ENCODE results near the gene HAPLN2. TPM values are rescaled to one million over a fixed set of nuclear protein-coding genes. Genes with fewer than 3 reads are reported as not detected.

Gene HAPLN2
- total RNA-seq, 1 donor from 2014 or later, result not detected

- no peak for DNase-seq
- Mint-ChIP-seq H3K4me1 (peaks cover 20% of the 10 kb centered on the region), H3K27me3 (peaks cover 78% of the 10 kb centered on the region), H3K36me3 (ENCODE audit: low read depth) (no peaks in the 10 kb centered on the region), H3K9me3 (no peaks in the 10 kb centered on the region), H3K4me3 (no peak overlapping the region), H3K27ac (no peak overlapping the region)
- TF ChIP-seq CTCF (IDR thresholded peaks at IDR 0.05), result no peak
- ChIA-PET CTCF (interaction anchor here (1.0 to 1.4 kb wide), 2 partner anchors 21 to 45 kb away, joined by 3 read pairs; no protein-coding TSS in a partner anchor), POLR2A (no interaction called here)
- no peak for ATAC-seq (ENCODE audit: low read depth)
- intact Hi-C loops (cut with micrococcal nuclease), result no loop called here
Measured at GRCh38 chr1:156645056-156645455, 25.8 kb downstream of the HAPLN2 start.

- Mint-ChIP-seq H3K4me1 (peaks cover 20% of the 10 kb centered on the region), H3K4me3 (no peak overlapping the region), H3K9me3 (no peaks in the 10 kb centered on the region), H3K27me3 (peaks cover 74% of the 10 kb centered on the region), H3K27ac (no peak overlapping the region), H3K36me3 (ENCODE audit: low read depth) (no peaks in the 10 kb centered on the region)
- DNase-seq, result no peak
- TF ChIP-seq CTCF (IDR thresholded peaks at IDR 0.05), result no peak
- intact Hi-C loops (cut with micrococcal nuclease), result no loop called here
- POLR2A ChIA-PET, result no interaction called here
- no peak for ATAC-seq (ENCODE audit: low read depth)
- CTCF ChIA-PET, result interaction anchor here (1.4 kb wide), 1 partner anchor 21 kb away, joined by 3 read pairs; no protein-coding TSS in a partner anchor
Measured at GRCh38 chr1:156645666-156646065, 26.5 kb downstream of the HAPLN2 start.

DNA sequence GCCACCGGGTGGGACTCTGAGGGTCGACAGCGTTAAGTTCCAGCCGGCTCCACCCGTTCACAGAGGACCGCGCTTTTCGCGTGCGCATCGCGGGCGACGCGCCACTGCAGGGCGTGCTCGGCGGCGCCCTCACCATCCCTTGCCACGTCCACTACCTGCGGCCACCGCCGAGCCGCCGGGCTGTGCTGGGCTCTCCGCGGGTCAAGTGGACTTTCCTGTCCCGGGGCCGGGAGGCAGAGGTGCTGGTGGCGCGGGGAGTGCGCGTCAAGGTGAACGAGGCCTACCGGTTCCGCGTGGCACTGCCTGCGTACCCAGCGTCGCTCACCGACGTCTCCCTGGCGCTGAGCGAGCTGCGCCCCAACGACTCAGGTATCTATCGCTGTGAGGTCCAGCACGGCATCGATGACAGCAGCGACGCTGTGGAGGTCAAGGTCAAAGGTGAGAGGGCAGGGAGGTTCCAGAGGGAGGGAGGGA is 27.6 kb downstream of the HAPLN2 start:
- intact Hi-C loops (cut with micrococcal nuclease), result no loop called here

GRCh38 chr1:156647351-156647750 is 28.1 kb downstream of the HAPLN2 start:
- Mint-ChIP-seq H3K4me3 (no peak overlapping the region), H3K27me3 (peaks cover 76% of the 10 kb centered on the region), H3K9me3 (no peaks in the 10 kb centered on the region), H3K4me1 (peaks cover 12% of the 10 kb centered on the region), H3K36me3 (ENCODE audit: low read depth) (no peaks in the 10 kb centered on the region), H3K27ac (no peak overlapping the region)
- CTCF ChIA-PET, result interaction anchor here (3.3 kb wide), 1 partner anchor 21 kb away, joined by 12 read pairs; no protein-coding TSS in a partner anchor
- ATAC-seq (ENCODE audit: low read depth) (no peak), DNase-seq (no peak)
- POLR2A ChIA-PET, result no interaction called here
- intact Hi-C loops (cut with micrococcal nuclease), result no loop called here
- no peak for TF ChIP-seq CTCF (IDR thresholded peaks at IDR 0.05)

More for the DNA sequence above, 27.6 kb downstream of the HAPLN2 start:
- no peaks in the 10 kb centered on the region for H3K36me3 Mint-ChIP-seq (ENCODE audit: low read depth)
- H3K27me3 Mint-ChIP-seq, result peaks cover 73% of the 10 kb centered on the region
- H3K9me3 Mint-ChIP-seq, result no peaks in the 10 kb centered on the region
- ATAC-seq (ENCODE audit: low read depth), result no peak
- DNase-seq, result no peak
- peaks cover 13% of the 10 kb centered on the region for H3K4me1 Mint-ChIP-seq
- no peak overlapping the region for H3K4me3 Mint-ChIP-seq
- ChIA-PET POLR2A (no interaction called here), CTCF (no interaction called here)
- no peak overlapping the region for H3K27ac Mint-ChIP-seq
- no peak for TF ChIP-seq CTCF (IDR thresholded peaks at IDR 0.05)

DNA sequence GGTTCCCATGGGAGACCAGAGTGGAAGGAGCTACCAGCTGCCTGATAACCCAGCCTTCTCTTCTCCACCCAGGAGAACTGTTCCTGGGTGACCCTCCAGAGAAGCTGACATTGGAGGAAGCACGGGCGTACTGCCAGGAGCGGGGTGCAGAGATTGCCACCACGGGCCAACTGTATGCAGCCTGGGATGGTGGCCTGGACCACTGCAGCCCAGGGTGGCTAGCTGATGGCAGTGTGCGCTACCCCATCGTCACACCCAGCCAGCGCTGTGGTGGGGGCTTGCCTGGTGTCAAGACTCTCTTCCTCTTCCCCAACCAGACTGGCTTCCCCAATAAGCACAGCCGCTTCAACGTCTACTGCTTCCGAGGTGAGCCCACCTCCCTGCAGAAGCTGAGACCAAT is 29.3 kb downstream of the HAPLN2 start:
- intact Hi-C loops (cut with micrococcal nuclease), result no loop called here
- Mint-ChIP-seq H3K36me3 (ENCODE audit: low read depth) (no peaks in the 10 kb centered on the region), H3K27me3 (peaks cover 74% of the 10 kb centered on the region), H3K4me3 (no peak overlapping the region), H3K4me1 (peaks cover 4% of the 10 kb centered on the region), H3K9me3 (no peaks in the 10 kb centered on the region), H3K27ac (no peak overlapping the region)
- ChIA-PET CTCF (interaction anchor here (1.1 to 3.3 kb wide), 3 partner anchors 11 to 28 kb away, joined by 4 to 12 read pairs (median 4); no protein-coding TSS in a partner anchor), POLR2A (interaction anchor here (0.9 kb wide), 1 partner anchor 58 kb away, joined by 3 read pairs; no protein-coding TSS in a partner anchor)
- TF ChIP-seq CTCF (IDR thresholded peaks at IDR 0.05), result no peak
- ATAC-seq (ENCODE audit: low read depth), result no peak
- no peak for DNase-seq

Data from activated B cell treated with CpG ODN at 0.5 μM for 24 hours (primary cell).